Thoracic aorta (tissue), 2 donors: ENCODE data around the gene TMEM204. TPM values are rescaled to one million over a fixed set of nuclear protein-coding genes. Genes with fewer than 3 reads are reported as not detected.
"Not testable (repeated sequence)": the region's sequence is repeated elsewhere in the genome, so short reads cannot be mapped to it uniquely, and the experiment has no call there.

Experiments
- ATAC-seq: fragments of 150-250 bp; one replicate; pipeline ENCODE4 v1.8.0; 2017; ENCODE audit warnings: low read depth; ENCODE audit not compliant: insufficient number of reproducible peaks, low FRiP score
- DNase-seq: peaks from one replicate; pipeline ENCODE4 v3.0.0-alpha.2; 2020; ENCODE audit warnings: low spot score
- H3K27ac ChIP-seq, 2 donors: fragments of 200-600 bp; sonication (generic); 1 replicate in 1 of 2; 2 replicates in 1 of 2; pipeline ENCODE4 v1.5.1; 2016; ENCODE audit warnings: mild to moderate bottlenecking in 2 of 2, moderate library complexity in 2 of 2
- H3K27me3 ChIP-seq: fragments of 200-600 bp; sonication (generic); replicated peaks from 2 replicates; pipeline ENCODE4 v1.6.0; 2016; ENCODE audit warnings: mild to moderate bottlenecking; ENCODE audit not compliant: insufficient read depth
- H3K36me3 ChIP-seq: fragments of 200-600 bp; sonication (generic); one replicate; pipeline ENCODE4 v1.5.1; 2016
- H3K4me1 ChIP-seq, 2 donors: fragments of 200-600 bp; sonication (generic); 1 replicate in 1 of 2; 2 replicates in 1 of 2; pipeline versions ENCODE4 v1.5.1 to v1.6.0; 2016; ENCODE audit warnings: low read depth in 2 of 2, mild to moderate bottlenecking in 1 of 2; ENCODE audit not compliant: control insufficient read depth in 1 of 2
- H3K4me3 ChIP-seq: fragments of 200-600 bp; sonication (generic); 2 replicates; pipeline ENCODE4 v1.5.1; 2016; ENCODE audit warnings: mild to moderate bottlenecking
- H3K9me3 ChIP-seq: fragments of 200-600 bp; sonication (generic); 2 replicates; pipeline ENCODE4 v1.5.1; 2016
- CTCF ChIP-seq: fragments of 200-600 bp; sonication (generic); IDR thresholded peaks from one replicate; pipeline ENCODE4 v1.5.1; 2019; ENCODE audit warnings: antibody characterized with exemption
- total RNA-seq, 2 donors: library from RNA; depleted of rRNA; stranded (reverse); fragments of >200 nt; gene quantifications; one replicate each; pipeline versions ENCODE4 v1.1.0 to v1.2.3, GENCODE V29; 2016

Gene TMEM204
- total RNA-seq, 2 donors from 2014 or later = 111 to 125 TPM

GRCh38 chr16:1583180-1583579 lies 49.7 kb downstream of the TMEM204 start:
- no peak for TF ChIP-seq CTCF
- ATAC-seq = no peak
- peaks cover 32% of the 10 kb centered on the region for H3K36me3 ChIP-seq

GRCh38 chr16:1584926-1585484 lies 51.5 kb downstream of the TMEM204 start:
- Histone ChIP-seq H3K27me3 (no peaks in the 10 kb centered on the region), H3K4me3 (no peak overlapping the region), H3K27ac (no peak overlapping the region), H3K9me3 (no peaks in the 10 kb centered on the region), H3K4me1 (no peaks in the 10 kb centered on the region), H3K36me3 (peaks cover 32% of the 10 kb centered on the region)
- TF ChIP-seq CTCF = no peak
- DNase-seq (no peak), ATAC-seq (no peak)

More at GRCh38 chr16:1583180-1583579, 49.7 kb downstream of the TMEM204 start:
- Histone ChIP-seq H3K27me3 (no peaks in the 10 kb centered on the region), H3K4me1 (no peaks in the 10 kb centered on the region), H3K9me3 (no peaks in the 10 kb centered on the region), H3K27ac (no peak overlapping the region), H3K4me3 (no peak overlapping the region)
- DNase-seq = no peak

- TF ChIP-seq CTCF = no peak
- H3K4me3 ChIP-seq = no peak overlapping the region
- ATAC-seq (no peak), DNase-seq (no peak)
- no peaks in the 10 kb centered on the region for H3K9me3 ChIP-seq
- no peaks in the 10 kb centered on the region for H3K4me1 ChIP-seq
- no peak overlapping the region for H3K27ac ChIP-seq
- no peaks in the 10 kb centered on the region for H3K27me3 ChIP-seq
- H3K36me3 ChIP-seq = peaks cover 14% of the 10 kb centered on the region
These were observed 56.9 kb downstream of the TMEM204 start for GRCh38 chr16:1590366-1590765.

GRCh38 chr16:1590930-1591705 lies 57.7 kb downstream of the TMEM204 start:
- Histone ChIP-seq H3K4me1 (no peaks in the 10 kb centered on the region), H3K27ac (no peak overlapping the region), H3K36me3 (peaks cover 12% of the 10 kb centered on the region), H3K4me3 (no peak overlapping the region), H3K9me3 (no peaks in the 10 kb centered on the region), H3K27me3 (no peaks in the 10 kb centered on the region)
- TF ChIP-seq CTCF = no peak
- ATAC-seq (no peak), DNase-seq (no peak)

- ATAC-seq = no peak
- H3K36me3 ChIP-seq = peaks cover 5% of the 10 kb centered on the region
- DNase-seq = no peak
These were observed 59.0 kb downstream of the TMEM204 start for GRCh38 chr16:1592446-1592845.

GRCh38 chr16:1595511-1595910 lies 62.0 kb downstream of the TMEM204 start:
- H3K27me3 ChIP-seq, H3K36me3 ChIP-seq, ATAC-seq, H3K4me3 ChIP-seq, DNase-seq, H3K4me1 ChIP-seq, H3K27ac ChIP-seq, H3K9me3 ChIP-seq: not testable (repeated sequence)

More at GRCh38 chr16:1592446-1592845, 59.0 kb downstream of the TMEM204 start:
- H3K4me1 ChIP-seq = no peaks in the 10 kb centered on the region
- no peak overlapping the region for H3K27ac ChIP-seq
- no peak for TF ChIP-seq CTCF
- no peaks in the 10 kb centered on the region for H3K27me3 ChIP-seq
- no peak overlapping the region for H3K4me3 ChIP-seq
- no peaks in the 10 kb centered on the region for H3K9me3 ChIP-seq
